K562 (cell line): ENCODE measurements around the gene PARP9. TPM values are rescaled to one million over a fixed set of nuclear protein-coding genes. Genes with fewer than 3 reads are reported as not detected.

Experiments used
- ATAC-seq: fragments of 200-7000 bp; cut with Tn5 transposase; 3 replicates; pipeline ENCODE4 v1.9.1; 2020; ENCODE audit warnings: moderate library complexity
- BruUV-seq: library from RNA; stranded (reverse); fragments of 400-500 nt; replicated peaks from 2 replicates; lab custom pipeline; 2021; lab: Mats Ljungman, UMichigan
- CTCF ChIA-PET: fragments of 300-600 bp; formaldehyde crosslinking; extraction: SDS; loops from one replicate; lab custom pipeline; 2021; ENCODE audit warnings: low intra/inter-chr PET ratio; lab: Yijun Ruan, JAX
- POLR2A ChIA-PET: fragments of 300-600, 350-650 bp; sonication (Branson Sonifier 250); formaldehyde crosslinking; extraction: SDS; loops from one replicate; lab custom pipeline; 2021; ENCODE audit warnings: antibody characterized with exemption, inconsistent platforms; lab: Yijun Ruan, JAX
- DNase-seq, 4 experiments: peaks; one replicate each; pipeline versions ENCODE4 v3.0.0 to v3.0.0-alpha.2; 2011 to 2018; ENCODE audit warnings: low spot score in 3 of 4, mixed read lengths in 3 of 4; ENCODE audit errors: extremely low read depth in 1 of 4
- FAIRE-seq: peaks from 2 replicates; lab custom pipeline; 2011; peaks lifted over from hg19 to GRCh38; lab: Jason Lieb, UNC
- H2AFZ ChIP-seq: 2 replicates; pipeline ENCODE4 v1.6.0; 2011; ENCODE audit warnings: low read depth, low read length, control low read depth, inconsistent platforms
- H3K27ac ChIP-seq: fragments of 200-600 bp; 3 replicates; pipeline ENCODE4 v1.8.0; 2011; ENCODE audit warnings: low read depth, mild to moderate bottlenecking, control low read depth, inconsistent platforms, low read length, moderate library complexity, mixed read lengths; ENCODE audit errors: extremely low read depth
- H3K27me3 ChIP-seq, 2 experiments: fragments of 300-600 bp in 1 of 2; 2 replicates in 1 of 2; 3 replicates in 1 of 2; pipeline versions ENCODE4 v1.6.0 to v1.8.0; 2011; ENCODE audit warnings: inconsistent platforms in 2 of 2, low read length in 2 of 2, mild to moderate bottlenecking in 1 of 2, mixed read lengths in 1 of 2, moderate library complexity in 1 of 2; ENCODE audit not compliant: control insufficient read depth in 2 of 2, insufficient read depth in 2 of 2
- H3K36me3 ChIP-seq: fragments of 300-600 bp; 3 replicates; pipeline ENCODE4 v1.8.0; 2011; ENCODE audit warnings: mild to moderate bottlenecking, low read length, inconsistent platforms; ENCODE audit not compliant: control insufficient read depth, insufficient read depth
- H3K4me1 ChIP-seq, 2 experiments: fragments of 200-600 bp in 1 of 2; replicated peaks in 1 of 2; 2 replicates in 1 of 2; 3 replicates in 1 of 2; pipeline versions ENCODE4 v1.5.1 to v1.8.0; 2011; ENCODE audit warnings: inconsistent platforms in 2 of 2, low read length in 2 of 2, mild to moderate bottlenecking in 1 of 2, mixed read lengths in 1 of 2, moderate library complexity in 1 of 2; ENCODE audit not compliant: control insufficient read depth in 2 of 2, insufficient read depth in 2 of 2
- H3K4me2 ChIP-seq: 2 replicates; pipeline ENCODE4 v1.6.1; 2011; ENCODE audit warnings: low read length, control low read depth, inconsistent platforms, mixed read lengths; ENCODE audit not compliant: insufficient read depth
- H3K4me3 ChIP-seq: fragments of 200-600 bp; sonication (generic), shearing (Covaris generic); 2 replicates; pipeline ENCODE4 v1.5.1; 2016; ENCODE audit warnings: control low read depth, inconsistent platforms
- H3K79me2 ChIP-seq: fragments of 200-600 bp; 3 replicates; pipeline ENCODE4 v1.8.0; 2011; ENCODE audit warnings: low read length, inconsistent platforms; ENCODE audit not compliant: control insufficient read depth, insufficient read depth
- H3K9ac ChIP-seq, 2 experiments: 2 replicates each; pipeline versions ENCODE4 v1.6.0 to v1.6.1; 2011; ENCODE audit warnings: low read depth in 2 of 2, low read length in 2 of 2, control low read depth in 1 of 2, inconsistent platforms in 1 of 2, mild to moderate bottlenecking in 1 of 2, mixed read lengths in 1 of 2; ENCODE audit not compliant: insufficient read depth in 1 of 2
- H3K9me1 ChIP-seq: one replicate; pipeline ENCODE4 v1.6.0; 2011; ENCODE audit warnings: inconsistent platforms, mild to moderate bottlenecking, low read length, moderate library complexity; ENCODE audit not compliant: control insufficient read depth, insufficient read depth
- H3K9me3 ChIP-seq: replicated peaks from 2 replicates; pipeline ENCODE4 v1.5.1; 2011; ENCODE audit warnings: low read depth, low read length, inconsistent platforms; ENCODE audit not compliant: control insufficient read depth, insufficient read depth
- H4K20me1 ChIP-seq: replicated peaks from 2 replicates; pipeline ENCODE4 v1.6.1; 2011; ENCODE audit warnings: low read length, inconsistent platforms, mixed read lengths; ENCODE audit not compliant: control insufficient read depth, insufficient read depth
- ASH1L ChIP-seq: fragments of 450-650 bp; IDR thresholded peaks from 2 replicates; pipeline ENCODE4 v1.6.1; 2018; ENCODE audit warnings: borderline replicate concordance, mild to moderate bottlenecking, low read depth; ENCODE audit not compliant: partially characterized antibody
- DIDO1 ChIP-seq: fragments of 450-650 bp; IDR thresholded peaks from 2 replicates; pipeline ENCODE4 v1.6.1; 2016; ENCODE audit warnings: low read depth, missing biosample characterization, missing genetic modification characterization
- ELK3 ChIP-seq: fragments of 450-650 bp; formaldehyde crosslinking; IDR thresholded peaks from 2 replicates; pipeline ENCODE4 v1.4.0; 2020; ENCODE audit warnings: mild to moderate bottlenecking
- MEF2A ChIP-seq: IDR thresholded peaks from 2 replicates; pipeline ENCODE4 v1.6.1; 2011; ENCODE audit warnings: low read depth, mild to moderate bottlenecking, low read length, moderate library complexity; ENCODE audit not compliant: control insufficient read depth
- NCOA1 ChIP-seq: fragments of 450-650 bp; IDR thresholded peaks from 2 replicates; pipeline ENCODE4 v1.6.1; 2016; ENCODE audit warnings: low read depth
- NELFE ChIP-seq: IDR thresholded peaks from 2 replicates; pipeline ENCODE4 v1.6.1; 2011; ENCODE audit warnings: mild to moderate bottlenecking; ENCODE audit not compliant: insufficient read depth, insufficient read length
- NFE2 ChIP-seq: IDR thresholded peaks from 2 replicates; pipeline ENCODE4 v1.6.1; 2014; ENCODE audit warnings: antibody characterized with exemption, low read depth
- SLC30A9 ChIP-seq: fragments of 250-450 bp; sonication (Bioruptor Pico); IDR thresholded peaks from 2 replicates; pipeline ENCODE4 v1.8.0; 2022; ENCODE audit warnings: mild to moderate bottlenecking, moderate library complexity
- SMAD4 ChIP-seq: fragments of 250-450 bp; sonication (Bioruptor Pico); conservative IDR thresholded peaks from 2 replicates; pipeline ENCODE4 v1.8.0; 2021; ENCODE audit warnings: inconsistent platforms, mild to moderate bottlenecking, moderate library complexity
- TEAD2 ChIP-seq: fragments of 450-650 bp; IDR thresholded peaks from 2 replicates; pipeline ENCODE4 v1.6.1; 2016; ENCODE audit warnings: missing genetic modification characterization, control low read depth, missing compliant biosample characterization
- THRA ChIP-seq: fragments of 450-650 bp; IDR thresholded peaks from 2 replicates; pipeline ENCODE4 v1.6.1; 2017; ENCODE audit warnings: mild to moderate bottlenecking, moderate library complexity
- ZFP1 ChIP-seq: fragments of 450-650 bp; formaldehyde crosslinking; IDR thresholded peaks from 2 replicates; pipeline ENCODE4 v1.4.0; 2020; ENCODE audit warnings: mild to moderate bottlenecking, mixed read lengths
- in situ Hi-C: fragments of 300-500 bp; cut with MboI; formaldehyde crosslinking; loops from 4 replicates; pipeline ENCODE4 v1.15.0; 2018; ENCODE audit warnings: inconsistent platforms, mixed read lengths
- intact Hi-C: fragments of 100-400 bp; cut with micrococcal nuclease; formaldehyde crosslinking; loops from 2 replicates; pipeline ENCODE4 v1.14.2; 2022
- polyA plus RNA-seq, 8 experiments: library from polyadenylated mRNA; depleted of rRNA in 4 of 8; stranded (reverse) in 5 of 8; unstranded in 3 of 8; fragments of >200 nt; fragmentation: Nextera tagmentation in 2 of 8; fragmentation: Illumina TruSeq in 1 of 8; extraction: Ambion mirVana in 2 of 8; extraction: Trizol in 1 of 8; gene quantifications; 2 replicates each; pipeline versions ENCODE4 v1.2.1 to v1.2.3, GENCODE V29; 2011 to 2014; ENCODE audit warnings: inconsistent platforms in 1 of 8, missing spikeins in 1 of 8
- total RNA-seq, 7 experiments: library from RNA; depleted of rRNA in 6 of 7; stranded (reverse); fragments of >200 nt in 6 of 7; fragmentation: Illumina TruSeq in 2 of 7; extraction: Trizol in 2 of 7; gene quantifications; 2 replicates each; pipeline versions ENCODE4 v1.2.1 to v1.2.3, GENCODE V29; 2011 to 2021; ENCODE audit warnings: low replicate concordance in 1 of 7

PARP9 gene
- total and polyA plus RNA-seq, 9 of the 15 experiments (the other 6 are each of a cell fraction or from before 2014, with no cell fraction given) = 2.1 to 4.8 (median 3.4) TPM

GRCh38 chr3:122586773-122587485 is 22.8 kb upstream of the PARP9 start:
- in situ Hi-C loops = no loop called here
- Histone ChIP-seq H3K36me3 (no peaks in the 10 kb centered on the region), H3K27ac (no peak overlapping the region), H2AFZ (no peak overlapping the region), H3K4me2 (no peak overlapping the region), H3K27me3 (no peaks in the 10 kb centered on the region), H3K4me1 (no peaks in the 10 kb centered on the region), H4K20me1 (no peaks in the 10 kb centered on the region), H3K9ac (no peak overlapping the region), H3K4me3 (no peak overlapping the region), H3K79me2 (no peaks in the 10 kb centered on the region), H3K9me1 (no peaks in the 10 kb centered on the region), H3K9me3 (0 out of 2 replicates have a peak, but pooled peaks cover 5% of the 10 kb centered on the region)
- ChIA-PET CTCF (no interaction called here), POLR2A (no interaction called here)
- DNase-seq (no peak), FAIRE-seq (no peak), ATAC-seq (no peak)
- no peak for TF ChIP-seq SLC30A9 (CRISPR knock-in tag)
- TF ChIP-seq NFE2 = no peak
- no peak for TF ChIP-seq ELK3
- TF ChIP-seq DIDO1 (tag) = no peak
- no peak for TF ChIP-seq MEF2A
- TF ChIP-seq ZFP1 (CRISPR knock-in tag) = no peak
- TF ChIP-seq ASH1L = no peak
- no peak for TF ChIP-seq THRA
- TF ChIP-seq NCOA1 = no peak
- TF ChIP-seq TEAD2 (tag) = no peak
- no peak for TF ChIP-seq NELFE
- no peak for TF ChIP-seq SMAD4
- no TSS peak for BruUV-seq
- intact Hi-C loops = no loop called here
